ENCODE results near the gene JSRP1.

Gene JSRP1

GRCh38 chr19:2246014-2246620, 10.1 kb downstream of the JSRP1 start:
- DNase-seq: no peak

- DNase-seq: no peak
Measured at GRCh38 chr19:2245273-2245672, 10.9 kb downstream of the JSRP1 start.

- DNase-seq: no peak
Measured at GRCh38 chr19:2244486-2244885, 11.7 kb downstream of the JSRP1 start.

GRCh38 chr19:2244125-2244411, 12.1 kb downstream of the JSRP1 start:
- DNase-seq: no peak

GRCh38 chr19:2243274-2244124, 12.7 kb downstream of the JSRP1 start:
- no peak for DNase-seq

GRCh38 chr19:2242816-2243215, 13.4 kb downstream of the JSRP1 start:
- DNase-seq: no peak

GRCh38 chr19:2242092-2242537, 14.1 kb downstream of the JSRP1 start:
- DNase-seq: no peak

- DNase-seq: no peak
Measured at GRCh38 chr19:2240881-2241760, 15.1 kb downstream of the JSRP1 start.

GRCh38 chr19:2239771-2240770, 16.1 kb downstream of the JSRP1 start:
- no peak for DNase-seq

GRCh38 chr19:2239173-2239572, 17.0 kb downstream of the JSRP1 start:
- DNase-seq: no peak

- DNase-seq: no peak
Measured at GRCh38 chr19:2237869-2238153, 18.4 kb downstream of the JSRP1 start.

GRCh38 chr19:2237051-2237868, 19.0 kb downstream of the JSRP1 start:
- no peak for DNase-seq

- DNase-seq: peak; percentile 96
Measured at GRCh38 chr19:2236314-2237050, 19.7 kb downstream of the JSRP1 start, which contains the start of the genes PLEKHJ1 and SF3A2. Gene PLEKHJ1, minus strand, starts transcription at chr19:2236329. Its CDS starts 81 bp downstream, at chr19:2236248. Gene SF3A2, plus strand, starts transcription at chr19:2236824. Its CDS starts 6,595 bp downstream, at chr19:2243419.

- no peak for DNase-seq
Measured at GRCh38 chr19:2236064-2236313, 20.2 kb downstream of the JSRP1 start.

GRCh38 chr19:2235381-2236063, 20.7 kb downstream of the JSRP1 start:
- no peak for DNase-seq

- no peak for DNase-seq
Measured at GRCh38 chr19:2234996-2235380, 21.2 kb downstream of the JSRP1 start.

GRCh38 chr19:2233601-2234280, 22.5 kb downstream of the JSRP1 start:
- DNase-seq: no peak

GRCh38 chr19:2232286-2233151, 23.7 kb downstream of the JSRP1 start:
- no peak for DNase-seq

All from NCI-H446 treated with DMSO at 0.1 percent for 48 hours (cell line).